ENCODE measurements around the gene STARD13.

STARD13 gene

GRCh38 chr13:33144358-33144784 is 141.2 kb downstream of the STARD13 start:
- no peak for DNase-seq

GRCh38 chr13:33139780-33140535 is 145.6 kb downstream of the STARD13 start:
- DNase-seq, result no peak

DNA sequence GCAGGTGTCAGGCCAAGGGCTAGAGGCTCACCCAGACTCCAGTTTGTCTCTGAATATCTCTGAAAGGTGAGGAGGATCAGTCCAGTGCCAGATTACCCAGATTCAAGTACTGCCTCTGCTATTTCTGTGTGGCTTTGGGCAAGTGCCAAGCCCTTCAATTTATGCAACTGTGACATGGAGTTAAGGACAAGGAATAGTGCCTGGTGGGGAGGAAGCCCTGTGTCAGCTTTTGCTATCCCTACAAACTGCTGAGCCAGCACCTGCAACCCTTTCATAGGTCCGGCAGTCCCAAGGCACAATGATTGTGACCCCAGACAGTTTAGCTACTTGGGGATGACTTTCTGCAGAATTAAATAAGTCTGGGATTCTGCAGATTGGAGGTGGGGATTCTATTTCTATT is 146.4 kb downstream of the STARD13 start:
- peak in 2 of 14 donors; percentile 7 to 15 for DNase-seq

DNA sequence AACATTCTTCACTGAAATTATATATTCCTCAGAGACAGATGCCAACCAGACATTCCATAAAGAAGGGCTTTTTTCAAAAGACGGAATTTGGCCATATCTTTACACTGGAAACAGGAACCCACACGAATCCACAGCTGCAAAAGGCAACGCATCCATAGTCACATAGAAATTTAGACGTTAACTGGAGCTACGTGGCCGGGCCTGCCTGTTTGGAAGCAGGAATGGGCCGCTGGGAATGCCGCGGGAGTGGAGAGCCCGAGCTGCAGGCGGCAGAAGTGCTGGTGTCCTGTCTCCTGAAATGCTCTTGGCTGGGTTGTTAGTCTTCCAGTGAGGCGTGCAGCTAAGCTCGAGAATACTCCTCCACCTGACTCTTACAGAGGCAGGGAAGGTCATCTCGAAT is 147.1 kb downstream of the STARD13 start:
- no peak for DNase-seq

GRCh38 chr13:33137721-33138120 is 147.8 kb downstream of the STARD13 start:
- DNase-seq, result no peak

DNA sequence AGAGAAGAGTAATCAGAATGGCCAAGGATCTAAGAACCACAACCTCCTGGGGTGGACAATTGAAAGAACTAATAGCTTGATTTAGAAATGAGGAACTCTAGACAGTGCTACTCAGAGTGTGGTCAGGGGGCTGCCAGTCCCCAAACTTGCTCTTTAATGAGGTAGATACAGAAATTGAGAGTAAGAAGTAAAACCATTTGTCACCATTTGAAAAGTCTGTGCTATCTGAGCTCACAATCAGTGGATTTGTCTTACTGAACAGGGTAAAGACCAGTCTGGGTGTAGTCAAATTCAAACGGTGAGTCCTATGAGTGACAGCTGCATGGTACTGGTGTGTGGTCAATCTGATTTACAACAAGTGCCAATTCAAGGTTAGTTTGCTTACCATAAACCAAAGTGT is 150.5 kb downstream of the STARD13 start:
- DNase-seq, result no peak

DNA sequence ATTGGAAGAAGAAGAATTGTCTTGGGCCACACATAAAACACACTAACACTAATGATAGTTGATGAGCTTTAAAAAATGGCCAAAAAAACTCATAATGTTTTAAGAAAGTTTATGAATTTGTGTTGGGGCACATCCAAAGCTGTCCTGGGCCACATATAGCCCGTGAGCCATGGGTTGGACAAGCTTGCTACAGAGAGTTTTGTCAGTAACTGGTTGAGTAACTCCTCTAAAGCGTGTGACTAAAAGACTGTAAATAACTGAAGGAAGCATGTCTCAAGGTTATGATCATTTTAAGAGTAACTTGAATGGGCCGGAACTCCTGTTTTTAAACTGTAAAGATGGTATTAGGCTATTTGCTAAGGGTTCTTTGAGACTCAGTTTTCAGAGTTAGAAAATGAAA is 151.3 kb downstream of the STARD13 start:
- no peak for DNase-seq

- no peak for DNase-seq
Observed at GRCh38 chr13:33132644-33133440, 152.7 kb downstream of the STARD13 start.

DNA sequence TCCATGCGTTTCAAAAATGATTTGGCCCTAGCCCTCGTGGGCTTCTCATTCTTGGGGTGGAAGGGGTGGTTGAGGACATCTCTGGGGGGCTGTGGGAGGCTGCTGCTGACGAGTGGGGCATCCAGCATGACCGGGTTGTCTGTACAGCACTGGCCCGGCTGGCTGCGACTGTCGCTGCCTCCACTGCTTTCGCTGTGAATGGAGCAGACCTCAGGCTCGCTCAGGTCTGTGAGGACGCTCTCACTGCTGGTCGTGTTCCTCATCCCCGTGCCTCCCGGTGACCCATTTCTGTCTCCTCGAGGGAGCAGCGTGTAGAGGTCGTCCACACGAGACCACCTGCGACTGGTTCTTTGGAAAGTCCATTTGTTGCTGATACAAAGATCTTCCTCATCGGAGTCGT is 155.7 kb downstream of the STARD13 start:
- no peak for DNase-seq

GRCh38 chr13:33129094-33129832 is 156.3 kb downstream of the STARD13 start:
- no peak for DNase-seq

- DNase-seq, result no peak
Observed at GRCh38 chr13:33128134-33128533, 157.4 kb downstream of the STARD13 start.

DNA sequence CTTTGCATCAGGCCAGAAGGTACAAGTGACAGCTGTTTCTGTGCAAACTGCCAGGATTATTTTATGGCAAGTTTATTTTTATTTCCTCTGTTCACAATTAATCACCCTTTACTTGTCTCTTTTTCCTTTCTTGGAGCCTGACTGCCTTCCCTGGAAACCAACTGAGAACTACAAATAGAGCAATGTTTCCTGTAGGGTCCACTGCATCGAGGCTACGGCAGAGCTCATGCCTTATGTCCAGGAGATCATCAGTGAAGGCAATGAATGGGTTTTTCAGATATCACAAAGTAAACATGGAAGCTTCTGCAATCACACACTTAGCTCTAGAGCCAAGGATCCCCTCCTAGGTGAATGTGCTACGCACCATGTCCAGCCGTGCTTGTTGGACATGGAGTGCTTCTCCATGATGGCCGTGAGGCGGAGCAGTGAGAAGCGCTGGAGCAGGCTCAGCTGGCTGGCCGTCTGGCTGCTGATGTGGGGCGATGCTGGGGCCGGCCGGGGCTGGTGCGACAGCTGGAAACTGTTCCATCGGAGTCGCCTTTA is 158.5 kb downstream of the STARD13 start:
- DNase-seq, result no peak

GRCh38 chr13:33125821-33126570 is 159.6 kb downstream of the STARD13 start:
- no peak for DNase-seq

GRCh38 chr13:33123066-33123859 is 162.3 kb downstream of the STARD13 start:
- DNase-seq, result peak in 7 of 14 donors; percentile 12 to 48 (median 26)

- no peak for DNase-seq
Observed at GRCh38 chr13:33119856-33120543, 165.6 kb downstream of the STARD13 start.

GRCh38 chr13:33119022-33119781 is 166.4 kb downstream of the STARD13 start:
- DNase-seq, result no peak

- no peak for DNase-seq
Observed at GRCh38 chr13:33116321-33117010, 169.1 kb downstream of the STARD13 start.

- no peak for DNase-seq
Observed at GRCh38 chr13:33115274-33115673, 170.3 kb downstream of the STARD13 start.

GRCh38 chr13:33114146-33114545 is 171.4 kb downstream of the STARD13 start:
- DNase-seq, result no peak

Measured in C1 segment of cervical spinal cord (tissue), 14 donors.